Activated CD4-positive, alpha-beta T cell treated with anti-CD3 and anti-CD28 coated beads for 36 hours (primary cell): ENCODE results near the gene KCTD4. TPM values are rescaled to one million over a fixed set of nuclear protein-coding genes. Genes with fewer than 3 reads are reported as not detected.

ENCODE experiments used
- ATAC-seq: fragments of 200-7000 bp; cut with Tn5 transposase; one replicate; pipeline ENCODE4 v1.10.0; 2021; ENCODE audit warnings: mild to moderate bottlenecking, moderate library complexity
- CTCF ChIA-PET: fragments of 350-600 bp; sonication (Branson Sonifier 250); formaldehyde crosslinking; loops from one replicate; lab custom pipeline; 2021; ENCODE audit warnings: antibody characterized with exemption; lab: Charles Lee
- POLR2A ChIA-PET: fragments of 350-600 bp; sonication (Branson Sonifier 250); formaldehyde crosslinking; loops from one replicate; lab custom pipeline; 2021; ENCODE audit warnings: antibody characterized with exemption, inconsistent platforms; lab: Charles Lee
- DNase-seq: peaks from one replicate; pipeline ENCODE4 v3.0.0-alpha.2; 2020
- H3K27ac Mint-ChIP-seq: one replicate; pipeline ENCODE4 v1.8.0; 2021; ENCODE audit warnings: mixed read lengths
- H3K27me3 Mint-ChIP-seq: one replicate; pipeline ENCODE4 v1.8.0; 2021; ENCODE audit warnings: mixed read lengths
- H3K36me3 Mint-ChIP-seq: one replicate; pipeline ENCODE4 v1.8.0; 2021; ENCODE audit warnings: low read depth, mixed read lengths
- H3K4me1 Mint-ChIP-seq: one replicate; pipeline ENCODE4 v1.8.0; 2021; ENCODE audit warnings: mixed read lengths
- H3K4me3 Mint-ChIP-seq: one replicate; pipeline ENCODE4 v1.8.0; 2021; ENCODE audit warnings: mild to moderate bottlenecking, moderate library complexity, mixed read lengths
- H3K9me3 Mint-ChIP-seq: one replicate; pipeline ENCODE4 v1.8.0; 2021; ENCODE audit warnings: low read depth, mixed read lengths
- intact Hi-C, 2 experiments: fragments of 100-400 bp; cut with DNase I in 1 of 2; cut with micrococcal nuclease in 1 of 2; formaldehyde crosslinking; loops; one replicate each; pipeline versions ENCODE4 v1.14.2 to v1.15.1; 2022 to 2024; cut with DNase I, micrococcal nuclease
- total RNA-seq, 2 experiments: library from RNA; stranded (reverse); gene quantifications; one replicate each; pipeline ENCODE4 v1.2.3, GENCODE V29; 2021

The KCTD4 gene
- total RNA-seq, 2 experiments from 2014 or later, result not detected

DNA sequence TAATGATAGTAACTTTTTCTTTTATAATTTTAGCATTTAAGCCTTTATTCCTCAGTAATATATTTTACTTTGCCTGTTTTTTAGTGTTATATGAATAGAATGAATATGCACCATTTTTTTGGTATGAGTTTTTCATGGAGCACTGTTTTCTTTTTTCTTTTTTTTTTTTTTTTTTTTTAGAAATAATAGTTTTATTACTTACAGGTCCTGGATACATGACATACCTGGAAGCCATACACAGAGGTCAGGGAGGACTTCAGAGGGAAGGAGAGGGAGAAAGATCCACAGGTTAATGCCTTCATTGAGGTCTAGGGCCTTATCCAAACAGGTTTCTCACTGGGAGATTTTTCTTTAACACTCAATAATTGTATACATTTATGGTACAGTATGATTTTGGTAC lies 26.4 kb downstream of the KCTD4 start:
- ATAC-seq (no peak), DNase-seq (no peak)
- no peak overlapping the region for H3K27ac Mint-ChIP-seq
- H3K27me3 Mint-ChIP-seq, result no peaks in the 10 kb centered on the region
- H3K36me3 Mint-ChIP-seq, result peaks cover 38% of the 10 kb centered on the region
- no peak overlapping the region for H3K4me3 Mint-ChIP-seq
- peaks cover 29% of the 10 kb centered on the region for H3K4me1 Mint-ChIP-seq
- ChIA-PET CTCF (interaction anchor here (0.6 to 0.7 kb wide), 2 partner anchors 29 to 447 kb away, joined by 3 read pairs; no protein-coding TSS in a partner anchor), POLR2A (no interaction called here)
- H3K9me3 Mint-ChIP-seq, result no peaks in the 10 kb centered on the region
- intact Hi-C loops, result no loop called here

GRCh38 chr13:45168555-45168930 lies 32.3 kb downstream of the KCTD4 start:
- no peak for ATAC-seq

GRCh38 chr13:45167611-45168554 lies 33.0 kb downstream of the KCTD4 start:
- no peak for DNase-seq

More at GRCh38 chr13:45168555-45168930, 32.3 kb downstream of the KCTD4 start:
- no peaks in the 10 kb centered on the region for H3K27me3 Mint-ChIP-seq
- intact Hi-C loops, result no loop called here
- DNase-seq, result no peak
- CTCF ChIA-PET, result no interaction called here
- peaks cover 13% of the 10 kb centered on the region for H3K4me1 Mint-ChIP-seq
- H3K9me3 Mint-ChIP-seq, result no peaks in the 10 kb centered on the region
- no peak overlapping the region for H3K27ac Mint-ChIP-seq
- no peak overlapping the region for H3K4me3 Mint-ChIP-seq
- H3K36me3 Mint-ChIP-seq, result peaks cover 33% of the 10 kb centered on the region
- POLR2A ChIA-PET, result no interaction called here

DNA sequence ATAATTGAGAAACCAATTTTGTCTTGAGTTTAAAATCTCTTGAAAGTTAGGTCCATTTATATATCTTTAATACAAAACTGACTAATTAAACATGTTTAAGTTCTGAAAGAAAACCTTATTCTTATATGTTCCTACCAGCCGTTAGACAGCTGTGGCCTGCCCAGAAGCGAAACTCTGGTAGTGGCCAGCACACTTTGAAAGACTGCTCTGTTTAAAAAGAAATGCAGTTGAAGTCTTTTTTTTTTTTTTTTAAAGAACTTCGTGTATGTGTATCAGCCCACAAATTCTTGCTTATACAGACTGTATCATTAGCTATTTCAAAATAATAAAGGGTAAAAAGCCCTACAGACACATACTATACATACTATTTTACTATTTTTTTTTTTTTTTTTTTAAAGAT lies 34.0 kb downstream of the KCTD4 start:
- POLR2A ChIA-PET, result no interaction called here

More at GRCh38 chr13:45167611-45168554, 33.0 kb downstream of the KCTD4 start:
- ATAC-seq, result no peak
- H3K4me1 Mint-ChIP-seq, result peaks cover 13% of the 10 kb centered on the region
- H3K27me3 Mint-ChIP-seq, result no peaks in the 10 kb centered on the region
- ChIA-PET CTCF (no interaction called here), POLR2A (interaction anchor here (0.6 kb wide), 1 partner anchor 1864 kb away, joined by 3 read pairs; no protein-coding TSS in a partner anchor)
- H3K4me3 Mint-ChIP-seq, result no peak overlapping the region
- H3K27ac Mint-ChIP-seq, result no peak overlapping the region
- H3K36me3 Mint-ChIP-seq, result peaks cover 28% of the 10 kb centered on the region
- intact Hi-C loops, result no loop called here
- H3K9me3 Mint-ChIP-seq, result no peaks in the 10 kb centered on the region

DNA sequence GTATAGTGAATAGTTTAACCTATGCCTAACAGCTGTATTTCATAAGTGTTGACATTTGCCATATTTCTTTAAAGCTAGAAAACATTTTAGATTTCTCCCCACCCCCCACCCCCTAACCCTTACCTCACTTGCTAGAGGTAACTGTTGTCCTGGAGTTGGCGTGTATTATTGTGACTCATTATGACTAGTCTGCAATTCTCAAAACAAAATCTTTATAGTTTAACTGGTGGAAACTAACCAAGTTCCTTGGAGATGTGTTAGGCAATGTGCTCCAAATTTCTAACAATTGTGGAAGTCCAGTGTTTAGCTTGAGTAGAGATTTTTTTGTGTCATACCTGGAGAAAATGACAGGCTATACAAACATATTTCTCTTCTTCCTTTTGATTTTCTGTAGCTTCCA lies 38.0 kb downstream of the KCTD4 start:
- Mint-ChIP-seq H3K4me1 (peaks cover 13% of the 10 kb centered on the region), H3K9me3 (peaks cover 7% of the 10 kb centered on the region), H3K27ac (no peak overlapping the region), H3K4me3 (no peak overlapping the region), H3K36me3 (peaks cover 32% of the 10 kb centered on the region), H3K27me3 (no peaks in the 10 kb centered on the region)
- DNase-seq (no peak), ATAC-seq (peak; percentile 63)
- CTCF ChIA-PET, result interaction anchor here (1.5 kb wide), 1 partner anchor 16 kb away, joined by 4 read pairs; no protein-coding TSS in a partner anchor
- intact Hi-C loops, result no loop called here
- POLR2A ChIA-PET, result no interaction called here

More for the DNA sequence above, 34.0 kb downstream of the KCTD4 start:
- no peaks in the 10 kb centered on the region for H3K9me3 Mint-ChIP-seq
- H3K27ac Mint-ChIP-seq, result no peak overlapping the region
- H3K36me3 Mint-ChIP-seq, result peaks cover 21% of the 10 kb centered on the region
- H3K4me3 Mint-ChIP-seq, result no peak overlapping the region
- CTCF ChIA-PET, result no interaction called here
- peaks cover 16% of the 10 kb centered on the region for H3K4me1 Mint-ChIP-seq
- intact Hi-C loops, result no loop called here
- H3K27me3 Mint-ChIP-seq, result no peaks in the 10 kb centered on the region
- ATAC-seq, result no peak
- DNase-seq, result no peak

DNA sequence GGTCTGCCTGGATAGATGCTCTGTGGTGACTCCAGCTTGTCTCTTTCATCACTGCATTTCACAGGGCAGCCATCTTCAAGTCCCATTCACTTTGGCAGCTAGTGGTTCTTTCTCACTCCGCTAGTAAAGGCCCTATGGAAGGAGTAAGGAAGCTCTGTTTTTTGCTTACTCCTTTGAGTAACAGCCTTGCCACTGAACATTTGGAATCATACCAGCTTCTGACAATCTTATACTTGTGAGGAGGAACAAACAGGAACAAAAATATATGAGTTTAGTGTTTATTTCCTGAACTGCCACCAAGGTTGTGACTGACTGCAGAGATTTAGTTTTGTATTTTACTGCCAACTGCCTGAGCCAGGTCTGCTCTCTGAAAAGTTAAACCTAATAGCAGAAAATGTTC lies 38.7 kb downstream of the KCTD4 start:
- intact Hi-C loops, result no loop called here
- no peak overlapping the region for H3K27ac Mint-ChIP-seq

DNA sequence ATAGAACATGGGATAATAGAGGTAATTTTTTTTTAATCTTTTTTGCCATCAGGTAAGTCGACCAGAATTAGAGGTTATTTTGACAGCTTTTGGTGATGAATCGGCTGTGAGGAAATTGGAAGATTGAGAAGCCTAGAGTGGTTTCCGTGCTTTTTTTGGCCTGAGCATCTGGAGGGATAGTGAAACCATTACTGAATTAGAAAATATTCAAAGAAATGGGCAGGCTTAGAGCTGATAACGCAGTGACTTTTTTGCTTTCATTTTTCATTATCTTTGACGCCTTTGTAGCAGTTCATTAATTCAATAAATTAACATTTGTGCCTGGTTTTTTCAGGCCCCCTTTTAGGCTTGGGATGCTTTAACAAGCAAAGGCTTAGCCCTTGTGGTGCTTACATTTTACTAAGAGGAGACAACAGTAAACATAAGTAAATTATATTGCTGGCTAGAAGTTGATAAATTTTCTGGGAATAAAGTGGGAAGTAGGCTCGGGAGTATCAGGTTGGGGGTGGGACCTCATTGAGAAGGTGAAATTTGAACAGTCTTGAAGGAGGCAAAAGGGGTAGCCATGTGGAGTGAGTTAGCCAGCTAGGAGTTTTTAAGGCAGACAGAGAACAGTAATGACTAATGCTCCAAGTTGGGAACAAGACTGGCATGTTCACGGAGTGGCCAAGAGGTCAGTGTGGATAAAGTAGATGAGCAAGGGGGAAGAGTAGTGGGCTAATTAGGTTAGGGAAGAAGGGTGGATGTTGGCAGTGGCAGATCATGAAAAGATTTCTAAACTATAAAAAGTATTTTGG lies 44.1 kb downstream of the KCTD4 start:
- H3K4me1 Mint-ChIP-seq, result peaks cover 5% of the 10 kb centered on the region
- intact Hi-C loops, result no loop called here
- POLR2A ChIA-PET, result no interaction called here
- H3K27ac Mint-ChIP-seq, result no peak overlapping the region
- no peak overlapping the region for H3K4me3 Mint-ChIP-seq
- DNase-seq (no peak), ATAC-seq (no peak)
- peaks cover 11% of the 10 kb centered on the region for H3K9me3 Mint-ChIP-seq
- H3K27me3 Mint-ChIP-seq, result no peaks in the 10 kb centered on the region
- CTCF ChIA-PET, result interaction anchor here (0.6 kb wide), 1 partner anchor 49 kb away, joined by 3 read pairs; no protein-coding TSS in a partner anchor
- H3K36me3 Mint-ChIP-seq, result peaks cover 58% of the 10 kb centered on the region

More for the DNA sequence above, 38.7 kb downstream of the KCTD4 start:
- ATAC-seq, result no peak
- Mint-ChIP-seq H3K9me3 (peaks cover 8% of the 10 kb centered on the region), H3K27me3 (no peaks in the 10 kb centered on the region), H3K4me3 (no peak overlapping the region), H3K4me1 (peaks cover 13% of the 10 kb centered on the region), H3K36me3 (peaks cover 37% of the 10 kb centered on the region)
- POLR2A ChIA-PET, result no interaction called here
- CTCF ChIA-PET, result interaction anchor here (0.6 to 1.5 kb wide), 2 partner anchors 10 to 15 kb away, joined by 4 read pairs; no protein-coding TSS in a partner anchor
- DNase-seq, result no peak

DNA sequence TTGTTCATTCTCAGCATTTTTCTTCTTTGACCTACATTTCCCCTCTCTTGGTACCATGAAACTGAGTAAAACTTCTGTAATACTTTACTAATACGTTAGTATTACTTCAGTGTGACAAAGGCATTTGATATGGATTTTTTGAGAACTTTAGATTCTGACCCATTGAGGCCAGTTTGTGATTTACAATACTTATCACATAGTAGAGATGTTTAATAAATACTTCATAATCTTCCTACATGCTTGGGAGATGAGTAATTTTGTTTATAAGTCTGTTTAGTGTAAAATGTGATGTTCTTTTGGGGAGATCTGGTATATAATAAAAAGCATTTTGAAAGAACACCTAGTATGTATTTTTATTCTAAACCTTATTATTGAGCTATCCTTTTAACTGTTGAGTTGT lies 50.9 kb downstream of the KCTD4 start:
- Mint-ChIP-seq H3K9me3 (no peaks in the 10 kb centered on the region), H3K36me3 (peaks cover 25% of the 10 kb centered on the region), H3K4me3 (no peak overlapping the region), H3K27me3 (no peaks in the 10 kb centered on the region), H3K27ac (no peak overlapping the region), H3K4me1 (peaks cover 18% of the 10 kb centered on the region)
- ChIA-PET CTCF (interaction anchor here (0.6 kb wide), 1 partner anchor 48 kb away, joined by 3 read pairs; no protein-coding TSS in a partner anchor), POLR2A (no interaction called here)
- no peak for DNase-seq
- no peak for ATAC-seq
- intact Hi-C loops, result no loop called here

GRCh38 chr13:45143346-45143751 lies 57.5 kb downstream of the KCTD4 start:
- Mint-ChIP-seq H3K36me3 (peaks cover 14% of the 10 kb centered on the region), H3K4me1 (peaks cover 18% of the 10 kb centered on the region), H3K9me3 (no peaks in the 10 kb centered on the region), H3K27ac (no peak overlapping the region), H3K4me3 (no peak overlapping the region), H3K27me3 (no peaks in the 10 kb centered on the region)
- ChIA-PET POLR2A (no interaction called here), CTCF (interaction anchor here (1.4 to 2.4 kb wide), 2 partner anchors 9 to 12 kb away, joined by 5 to 9 read pairs; no protein-coding TSS in a partner anchor)
- DNase-seq, result no peak
- intact Hi-C loops, result no loop called here
- ATAC-seq, result no peak
